DOHH2 (cell line): ENCODE measurements around the gene ABHD12.

Experiments used
- H3F3A ChIP-seq: fragments of 200-600 bp; sonication (generic), shearing (Covaris generic); 2 replicates; pipeline ENCODE4 v1.6.0; 2016; ENCODE audit warnings: antibody characterized with exemption, mild to moderate bottlenecking; ENCODE audit not compliant: control insufficient read depth, insufficient read depth
- H3K27ac ChIP-seq: fragments of 200-600 bp; sonication (generic); 2 replicates; pipeline ENCODE4 v1.5.1; 2014; ENCODE audit warnings: low read depth, mild to moderate bottlenecking, low read length, moderate library complexity
- H3K27me3 ChIP-seq: fragments of 200-600 bp; sonication (generic); 2 replicates; pipeline ENCODE4 v1.6.1; 2014; ENCODE audit warnings: mild to moderate bottlenecking, low read length, mixed read lengths; ENCODE audit not compliant: control insufficient read depth
- H3K36me3 ChIP-seq: fragments of 200-600 bp; sonication (generic); 2 replicates; pipeline ENCODE4 v1.6.1; 2014; ENCODE audit warnings: mild to moderate bottlenecking, low read length, moderate library complexity, mixed read lengths; ENCODE audit not compliant: control insufficient read depth
- H3K4me1 ChIP-seq: fragments of 200-600 bp; sonication (generic); 2 replicates; pipeline ENCODE4 v1.6.1; 2014; ENCODE audit warnings: mild to moderate bottlenecking, low read length, mixed read lengths; ENCODE audit not compliant: control insufficient read depth
- H3K4me2 ChIP-seq: fragments of 200-600 bp; sonication (generic); 2 replicates; pipeline ENCODE4 v1.6.0; 2014; ENCODE audit warnings: mild to moderate bottlenecking, low read length, moderate library complexity
- H3K4me3 ChIP-seq: fragments of 200-600 bp; sonication (generic); 2 replicates; pipeline ENCODE4 v1.5.1; 2014; ENCODE audit warnings: mild to moderate bottlenecking, low read length, mixed read lengths
- H3K79me2 ChIP-seq: fragments of 200-600 bp; sonication (generic); 2 replicates; pipeline ENCODE4 v1.6.1; 2014; ENCODE audit warnings: mild to moderate bottlenecking, low read length, mixed read lengths; ENCODE audit not compliant: control insufficient read depth
- H3K9me2 ChIP-seq: fragments of 200-600 bp; sonication (generic); replicated peaks from 2 replicates; pipeline ENCODE4 v1.6.1; 2014; ENCODE audit warnings: mild to moderate bottlenecking, low read length, mixed read lengths; ENCODE audit not compliant: control insufficient read depth
- H3K9me3 ChIP-seq: fragments of 200-600 bp; sonication (generic); 2 replicates; pipeline ENCODE4 v1.6.1; 2014; ENCODE audit warnings: antibody characterized with exemption, low read length, mixed read lengths; ENCODE audit not compliant: control insufficient read depth, insufficient read depth
- H4K20me1 ChIP-seq: fragments of 200-600 bp; sonication (generic); 2 replicates; pipeline ENCODE4 v1.6.0; 2014; ENCODE audit warnings: low read depth, mild to moderate bottlenecking, antibody characterized with exemption, low read length, moderate library complexity; ENCODE audit not compliant: control insufficient read depth, insufficient read depth
- CTCF ChIP-seq: fragments of 200-600 bp; sonication (generic); IDR thresholded peaks from one replicate; pipeline ENCODE4 v1.5.1; 2014; ENCODE audit warnings: antibody characterized with exemption, mild to moderate bottlenecking, low read depth, low read length; ENCODE audit not compliant: poor library complexity, severe bottlenecking
- EZH2phosphoT487 ChIP-seq: fragments of 200-600 bp; sonication (generic); IDR thresholded peaks from 2 replicates; pipeline ENCODE4 v1.6.1; 2017; ENCODE audit warnings: borderline replicate concordance, mild to moderate bottlenecking, antibody characterized with exemption, low read length, moderate library complexity, mixed read lengths

The ABHD12 gene

GRCh38 chr20:25273046-25273445 lies 117.6 kb downstream of the ABHD12 start:
- H3K4me3 ChIP-seq: no peak overlapping the region

GRCh38 chr20:25272223-25273000 lies 118.2 kb downstream of the ABHD12 start:
- no peaks in the 10 kb centered on the region for H3K27me3 ChIP-seq
- H4K20me1 ChIP-seq: peaks cover 6% of the 10 kb centered on the region; the same call in 1 of the 2 replicates
- no peaks in the 10 kb centered on the region for H3K4me1 ChIP-seq
- no peak overlapping the region for H3K4me2 ChIP-seq
- H3K36me3 ChIP-seq: peaks cover 12% of the 10 kb centered on the region; the same call in 1 of the 2 replicates
- H3K9me3 ChIP-seq: no peaks in the 10 kb centered on the region
- TF ChIP-seq EZH2phosphoT487 (no peak), CTCF (no peak)
- H3K9me2 ChIP-seq: no peaks in the 10 kb centered on the region
- no peaks in the 10 kb centered on the region for H3K79me2 ChIP-seq
- no peaks in the 10 kb centered on the region for H3F3A ChIP-seq
- H3K4me3 ChIP-seq: no peak overlapping the region
- no peak overlapping the region for H3K27ac ChIP-seq

More at GRCh38 chr20:25273046-25273445, 117.6 kb downstream of the ABHD12 start:
- Histone ChIP-seq H3K79me2 (no peaks in the 10 kb centered on the region), H3F3A (no peaks in the 10 kb centered on the region), H3K9me3 (no peaks in the 10 kb centered on the region), H4K20me1 (peaks cover 6% of the 10 kb centered on the region; the same call in 1 of the 2 replicates), H3K4me2 (no peak overlapping the region), H3K27me3 (no peaks in the 10 kb centered on the region), H3K9me2 (no peaks in the 10 kb centered on the region), H3K4me1 (no peaks in the 10 kb centered on the region), H3K36me3 (peaks cover 12% of the 10 kb centered on the region; the same call in 1 of the 2 replicates), H3K27ac (no peak overlapping the region)
- TF ChIP-seq CTCF: no peak
- TF ChIP-seq EZH2phosphoT487: no peak

- no peaks in the 10 kb centered on the region for H3K79me2 ChIP-seq
- H3K36me3 ChIP-seq: peaks cover 12% of the 10 kb centered on the region; the same call in 1 of the 2 replicates
- H3K4me1 ChIP-seq: no peaks in the 10 kb centered on the region
- no peaks in the 10 kb centered on the region for H3F3A ChIP-seq
- H3K27ac ChIP-seq: no peak overlapping the region
- no peaks in the 10 kb centered on the region for H3K9me2 ChIP-seq
- no peaks in the 10 kb centered on the region for H3K9me3 ChIP-seq
- TF ChIP-seq CTCF (no peak), EZH2phosphoT487 (no peak)
- H4K20me1 ChIP-seq: peaks cover 6% of the 10 kb centered on the region; the same call in 1 of the 2 replicates
- H3K4me3 ChIP-seq: no peak overlapping the region
- no peaks in the 10 kb centered on the region for H3K27me3 ChIP-seq
- no peak overlapping the region for H3K4me2 ChIP-seq
Observed at GRCh38 chr20:25271486-25272222, 119.0 kb downstream of the ABHD12 start.
